Stimulated activated naive CD8-positive, alpha-beta T cell treated with anti-CD3 and anti-CD28 coated beads, Interleukin-15, amount 100 ng/mL, for 72 hours (primary cell): ENCODE measurements around the gene MRPL45.

Experiments used
- ATAC-seq: fragments of 150-1000 bp; cut with Tn5 transposase; 2 replicates; pipeline ENCODE4 v1.10.0; 2021; ENCODE audit warnings: mild to moderate bottlenecking, moderate library complexity
- DNase-seq, 2 donors: peaks; one replicate each; pipeline ENCODE4 v3.0.0; 2021 to 2022
- H3K27ac Mint-ChIP-seq, 2 donors: one replicate each; pipeline ENCODE4 v1.8.0; 2022; ENCODE audit warnings: mild to moderate bottlenecking in 2 of 2, mixed read lengths in 2 of 2, moderate library complexity in 2 of 2
- H3K27me3 Mint-ChIP-seq: one replicate; pipeline ENCODE4 v1.8.0; 2022; ENCODE audit warnings: mixed read lengths
- H3K4me1 Mint-ChIP-seq: one replicate; pipeline ENCODE4 v1.8.0; 2022; ENCODE audit warnings: mild to moderate bottlenecking, mixed read lengths
- H3K4me3 Mint-ChIP-seq, 2 donors: one replicate each; pipeline ENCODE4 v1.8.0; 2022; ENCODE audit warnings: mild to moderate bottlenecking in 2 of 2, mixed read lengths in 2 of 2, moderate library complexity in 1 of 2
- H3K9me3 Mint-ChIP-seq, 2 donors: one replicate each; pipeline ENCODE4 v1.8.0; 2022; ENCODE audit warnings: mixed read lengths in 2 of 2

MRPL45 gene

GRCh38 chr17:38351412-38352222 lies 54.6 kb downstream of the MRPL45 start, which contains the start of gene SOCS7:
TSS of gene SOCS7 (plus strand) at chr17:38351844. CDS start at chr17:38352053, 209 bp downstream.
- DNase-seq = peak; percentile 90 to 91
- H3K27ac Mint-ChIP-seq = peak within 1 kb of the TSS; percentile 97 to 98
- ATAC-seq = peak; percentile 95
- H3K27me3 Mint-ChIP-seq = no peaks in the 10 kb centered on the region
- H3K4me1 Mint-ChIP-seq = peaks cover 63% of the 10 kb centered on the region
- H3K9me3 Mint-ChIP-seq = no peaks in the 10 kb centered on the region
- peak within 1 kb of the TSS; percentile 93 to 96 for H3K4me3 Mint-ChIP-seq

GRCh38 chr17:38352245-38353085 lies 55.5 kb downstream of the MRPL45 start:
- ATAC-seq = peak; percentile 39
- no peaks in the 10 kb centered on the region for H3K27me3 Mint-ChIP-seq
- H3K4me1 Mint-ChIP-seq = peaks cover 71% of the 10 kb centered on the region
- DNase-seq = peak; percentile 30 to 39
- peak overlapping the region; percentile 82 to 88 for H3K4me3 Mint-ChIP-seq
- peak overlapping the region; percentile 67 to 76 for H3K27ac Mint-ChIP-seq
- no peaks in the 10 kb centered on the region for H3K9me3 Mint-ChIP-seq

- no peak for DNase-seq
- ATAC-seq = no peak
- Mint-ChIP-seq H3K4me1 (peaks cover 75% of the 10 kb centered on the region), H3K27me3 (no peaks in the 10 kb centered on the region), H3K9me3 (no peaks in the 10 kb centered on the region), H3K4me3 (peak overlapping the region; percentile 82 to 88), H3K27ac (peak overlapping the region; percentile 67 to 76)
These were observed 56.2 kb downstream of the MRPL45 start for GRCh38 chr17:38353086-38353604.

- DNase-seq (no peak), ATAC-seq (no peak)
- H3K27ac Mint-ChIP-seq = no peak overlapping the region
- no peaks in the 10 kb centered on the region for H3K27me3 Mint-ChIP-seq
- peak overlapping the region; percentile 82 to 88 for H3K4me3 Mint-ChIP-seq
- peaks cover 75% of the 10 kb centered on the region for H3K4me1 Mint-ChIP-seq
- H3K9me3 Mint-ChIP-seq = no peaks in the 10 kb centered on the region
These were observed 56.7 kb downstream of the MRPL45 start for GRCh38 chr17:38353668-38354067.

- Mint-ChIP-seq H3K4me3 (peak overlapping the region; percentile 6 to 36), H3K27me3 (no peaks in the 10 kb centered on the region), H3K4me1 (peaks cover 67% of the 10 kb centered on the region), H3K27ac (no peak overlapping the region), H3K9me3 (no peaks in the 10 kb centered on the region)
- DNase-seq (no peak), ATAC-seq (no peak)
These were observed 57.5 kb downstream of the MRPL45 start for GRCh38 chr17:38354466-38354865.

GRCh38 chr17:38355251-38355650 lies 58.3 kb downstream of the MRPL45 start:
- no peak overlapping the region for H3K27ac Mint-ChIP-seq

GRCh38 chr17:38357486-38358123 lies 60.6 kb downstream of the MRPL45 start:
- Mint-ChIP-seq H3K4me1 (peaks cover 46% of the 10 kb centered on the region), H3K9me3 (no peaks in the 10 kb centered on the region), H3K27ac (no peak overlapping the region), H3K4me3 (no peak overlapping the region), H3K27me3 (no peaks in the 10 kb centered on the region)
- DNase-seq = no peak
- no peak for ATAC-seq

More at GRCh38 chr17:38355251-38355650, 58.3 kb downstream of the MRPL45 start:
- DNase-seq (no peak), ATAC-seq (no peak)
- H3K4me3 Mint-ChIP-seq = peak overlapping the region in 1 of 2 donors; percentile 2
- H3K9me3 Mint-ChIP-seq = no peaks in the 10 kb centered on the region
- H3K4me1 Mint-ChIP-seq = peaks cover 59% of the 10 kb centered on the region
- H3K27me3 Mint-ChIP-seq = no peaks in the 10 kb centered on the region

- H3K4me3 Mint-ChIP-seq = no peak overlapping the region
- H3K27me3 Mint-ChIP-seq = no peaks in the 10 kb centered on the region
- ATAC-seq = no peak
- peaks cover 37% of the 10 kb centered on the region for H3K4me1 Mint-ChIP-seq
- H3K9me3 Mint-ChIP-seq = no peaks in the 10 kb centered on the region
- DNase-seq = no peak
- peak overlapping the region in 1 of 2 donors; percentile 14 for H3K27ac Mint-ChIP-seq
These were observed 61.9 kb downstream of the MRPL45 start for GRCh38 chr17:38358586-38359513.

- no peak overlapping the region for H3K27ac Mint-ChIP-seq
- ATAC-seq = no peak
- DNase-seq = no peak
- no peaks in the 10 kb centered on the region for H3K27me3 Mint-ChIP-seq
- no peaks in the 10 kb centered on the region for H3K9me3 Mint-ChIP-seq
- no peak overlapping the region for H3K4me3 Mint-ChIP-seq
- H3K4me1 Mint-ChIP-seq = peaks cover 10% of the 10 kb centered on the region
These were observed 64.9 kb downstream of the MRPL45 start for GRCh38 chr17:38361694-38362465.

GRCh38 chr17:38363016-38363415 lies 66.0 kb downstream of the MRPL45 start:
- H3K4me3 Mint-ChIP-seq = no peak overlapping the region
- DNase-seq = no peak
- no peaks in the 10 kb centered on the region for H3K9me3 Mint-ChIP-seq
- peak overlapping the region in 1 of 2 donors; percentile 42 for H3K27ac Mint-ChIP-seq
- H3K4me1 Mint-ChIP-seq = no peaks in the 10 kb centered on the region
- ATAC-seq = no peak
- H3K27me3 Mint-ChIP-seq = no peaks in the 10 kb centered on the region

- ATAC-seq = no peak
- peak overlapping the region in 1 of 2 donors; percentile 80 for H3K27ac Mint-ChIP-seq
- H3K27me3 Mint-ChIP-seq = no peaks in the 10 kb centered on the region
- no peak for DNase-seq
- no peaks in the 10 kb centered on the region for H3K9me3 Mint-ChIP-seq
- no peaks in the 10 kb centered on the region for H3K4me1 Mint-ChIP-seq
- no peak overlapping the region for H3K4me3 Mint-ChIP-seq
These were observed 67.8 kb downstream of the MRPL45 start for GRCh38 chr17:38364741-38365140.

- DNase-seq (no peak), ATAC-seq (no peak)
- Mint-ChIP-seq H3K9me3 (no peaks in the 10 kb centered on the region), H3K4me3 (no peak overlapping the region), H3K4me1 (no peaks in the 10 kb centered on the region), H3K27ac (no peak overlapping the region), H3K27me3 (no peaks in the 10 kb centered on the region)
These were observed 72.3 kb downstream of the MRPL45 start for GRCh38 chr17:38369124-38369886.
